H7 (cell line): ENCODE data around the gene NINJ1. TPM values are rescaled to one million over a fixed set of nuclear protein-coding genes. Genes with fewer than 3 reads are reported as not detected.

Source experiments
- DNase-seq: peaks from one replicate; pipeline ENCODE4 v3.0.0; 2012
- H3K27me3 ChIP-seq: 2 replicates; pipeline ENCODE4 v1.6.0; 2011; ENCODE audit warnings: mild to moderate bottlenecking, low read length; ENCODE audit not compliant: control insufficient read depth, insufficient read depth
- H3K36me3 ChIP-seq: replicated peaks from 2 replicates; pipeline ENCODE4 v1.5.1; 2011; ENCODE audit warnings: low read length; ENCODE audit not compliant: control insufficient read depth, insufficient read depth
- H3K4me3 ChIP-seq: 2 replicates; pipeline ENCODE4 v1.5.1; 2011; ENCODE audit warnings: low read depth, mild to moderate bottlenecking, control low read depth, low read length, moderate library complexity; ENCODE audit not compliant: insufficient read depth
- total RNA-seq: library from RNA; depleted of rRNA; stranded (reverse); fragments of >200 nt; shearing (Covaris generic); gene quantifications from 2 replicates; pipeline ENCODE4 v1.2.3, GENCODE V29; 2014; rRNA removed

Gene NINJ1
- total RNA-seq, result 44.6 and 45.3 TPM in 2 replicates

GRCh38 chr9:93134015-93134739, at the start of gene NINJ1:
NINJ1 (minus strand) TSS chr9:93134251; CDS start chr9:93134217, 34 bp downstream.
- Histone ChIP-seq H3K4me3 (peak within 1 kb of the TSS; percentile 81), H3K36me3 (no peaks in the 10 kb centered on the region), H3K27me3 (peaks cover 9% of the 10 kb centered on the region)
- DNase-seq, result peak; percentile 99

- DNase-seq, result peak; percentile 41
- Histone ChIP-seq H3K36me3 (no peaks in the 10 kb centered on the region), H3K27me3 (peaks cover 21% of the 10 kb centered on the region), H3K4me3 (no peak overlapping the region)
Measured at GRCh38 chr9:93183131-93183662, 49.1 kb upstream of the NINJ1 start.

GRCh38 chr9:93182572-93182971, 48.5 kb upstream of the NINJ1 start:
- no peak for DNase-seq
- peaks cover 21% of the 10 kb centered on the region for H3K27me3 ChIP-seq
- H3K36me3 ChIP-seq, result no peaks in the 10 kb centered on the region
- no peak overlapping the region for H3K4me3 ChIP-seq

GRCh38 chr9:93181672-93182435, 47.8 kb upstream of the NINJ1 start:
- no peak for DNase-seq
- Histone ChIP-seq H3K27me3 (peaks cover 21% of the 10 kb centered on the region), H3K36me3 (no peaks in the 10 kb centered on the region), H3K4me3 (no peak overlapping the region)

- H3K27me3 ChIP-seq, result peaks cover 21% of the 10 kb centered on the region
- no peak for DNase-seq
- H3K4me3 ChIP-seq, result no peak overlapping the region
- no peaks in the 10 kb centered on the region for H3K36me3 ChIP-seq
Measured at GRCh38 chr9:93180938-93181337, 46.9 kb upstream of the NINJ1 start.

GRCh38 chr9:93178851-93179786, 45.1 kb upstream of the NINJ1 start:
- Histone ChIP-seq H3K4me3 (no peak overlapping the region), H3K27me3 (peaks cover 13% of the 10 kb centered on the region), H3K36me3 (no peaks in the 10 kb centered on the region)
- DNase-seq, result no peak

GRCh38 chr9:93177676-93178075, 43.6 kb upstream of the NINJ1 start:
- no peak overlapping the region for H3K4me3 ChIP-seq
- DNase-seq, result no peak

GRCh38 chr9:93174976-93175375, 40.9 kb upstream of the NINJ1 start:
- Histone ChIP-seq H3K27me3 (no peaks in the 10 kb centered on the region), H3K4me3 (no peak overlapping the region), H3K36me3 (no peaks in the 10 kb centered on the region)
- no peak for DNase-seq

More at GRCh38 chr9:93177676-93178075, 43.6 kb upstream of the NINJ1 start:
- H3K36me3 ChIP-seq, result no peaks in the 10 kb centered on the region
- peaks cover 3% of the 10 kb centered on the region; the same call in 1 of the 2 replicates for H3K27me3 ChIP-seq

- DNase-seq, result no peak
- Histone ChIP-seq H3K4me3 (no peak overlapping the region), H3K36me3 (no peaks in the 10 kb centered on the region), H3K27me3 (no peaks in the 10 kb centered on the region)
Measured at GRCh38 chr9:93173365-93174051, 39.5 kb upstream of the NINJ1 start.

GRCh38 chr9:93172666-93173364, 38.8 kb upstream of the NINJ1 start:
- H3K27me3 ChIP-seq, result no peaks in the 10 kb centered on the region
- DNase-seq, result peak; percentile 41
- H3K36me3 ChIP-seq, result no peaks in the 10 kb centered on the region
- no peak overlapping the region for H3K4me3 ChIP-seq

GRCh38 chr9:93171261-93171990, 37.4 kb upstream of the NINJ1 start:
- Histone ChIP-seq H3K27me3 (no peaks in the 10 kb centered on the region), H3K4me3 (no peak overlapping the region), H3K36me3 (no peaks in the 10 kb centered on the region)
- DNase-seq, result no peak

GRCh38 chr9:93170571-93170970, 36.5 kb upstream of the NINJ1 start:
- no peaks in the 10 kb centered on the region for H3K36me3 ChIP-seq
- H3K4me3 ChIP-seq, result no peak overlapping the region
- H3K27me3 ChIP-seq, result no peaks in the 10 kb centered on the region
- no peak for DNase-seq

GRCh38 chr9:93169444-93169843, 35.4 kb upstream of the NINJ1 start:
- Histone ChIP-seq H3K27me3 (no peaks in the 10 kb centered on the region), H3K36me3 (no peaks in the 10 kb centered on the region), H3K4me3 (no peak overlapping the region)
- DNase-seq, result no peak
